GM12878 (cell line): ENCODE measurements around the gene CCR7. TPM values are rescaled to one million over a fixed set of nuclear protein-coding genes. Genes with fewer than 3 reads are reported as not detected.

ENCODE experiments used
- ATF2 ChIP-seq: IDR thresholded peaks from 2 replicates; pipeline ENCODE4 v1.6.1; 2012; ENCODE audit warnings: low read length, inconsistent platforms
- CREM ChIP-seq: IDR thresholded peaks from 2 replicates; pipeline ENCODE4 v1.6.1; 2014; ENCODE audit warnings: antibody characterized with exemption, low read depth
- FOXM1 ChIP-seq: IDR thresholded peaks from 2 replicates; pipeline ENCODE4 v1.6.1; 2012; ENCODE audit warnings: low read depth, mild to moderate bottlenecking, inconsistent platforms, low read length, moderate library complexity
- HCFC1 ChIP-seq: fragments of 150-350 bp; IDR thresholded peaks from 2 replicates; pipeline ENCODE4 v1.6.1; 2014; ENCODE audit warnings: low read length
- KAT2A ChIP-seq: conservative IDR thresholded peaks from 2 replicates; pipeline ENCODE4 v1.6.1; 2011; ENCODE audit warnings: low read depth, low read length; ENCODE audit not compliant: control insufficient read depth
- MAX ChIP-seq: IDR thresholded peaks from 2 replicates; pipeline ENCODE4 v1.6.1; 2012; ENCODE audit warnings: low read depth, low read length, improper control_type of control experiment
- PML ChIP-seq: IDR thresholded peaks from 2 replicates; pipeline ENCODE4 v1.6.1; 2012; ENCODE audit warnings: low read length, inconsistent platforms
- POLR2A ChIP-seq: IDR thresholded peaks from 2 replicates; pipeline ENCODE4 v1.6.1; 2011; ENCODE audit warnings: low read depth, mild to moderate bottlenecking, low read length
- RB1 ChIP-seq: fragments of 450-650 bp; formaldehyde crosslinking; IDR thresholded peaks from 2 replicates; pipeline ENCODE4 v1.6.1; 2017; ENCODE audit warnings: mild to moderate bottlenecking, borderline replicate concordance
- ZNF217 ChIP-seq: fragments of 450-650 bp; IDR thresholded peaks from 2 replicates; pipeline ENCODE4 v1.6.1; 2017; ENCODE audit warnings: antibody characterized with exemption, mild to moderate bottlenecking
- polyA plus RNA-seq, 11 experiments: library from polyadenylated mRNA; depleted of rRNA in 4 of 11; unstranded in 6 of 11; stranded (reverse) in 5 of 11; fragments of >200 nt; fragmentation: Nextera tagmentation in 4 of 11; fragmentation: Illumina TruSeq in 1 of 11; extraction: Ambion mirVana in 4 of 11; extraction: Trizol in 1 of 11; gene quantifications; 1 replicate in 1 of 11; 2 replicates in 10 of 11; pipeline versions ENCODE4 v1.2.1 to v1.2.3, GENCODE V29; 2011 to 2016; ENCODE audit warnings: inconsistent platforms in 2 of 11, missing spikeins in 2 of 11, low read depth in 1 of 11
- total RNA-seq, 4 experiments: library from RNA; depleted of rRNA in 3 of 4; stranded (reverse); fragments of >200 nt in 3 of 4; fragmentation: Illumina TruSeq in 1 of 4; extraction: Trizol in 1 of 4; gene quantifications; 2 replicates each; pipeline versions ENCODE4 v1.2.1 to v1.2.3, GENCODE V29; 2013 to 2021
- TF ChIP-seq, protein P1 (sequence below): fragments of 450-650 bp; IDR thresholded peaks from 2 replicates; pipeline ENCODE4 v1.6.1; 2017; ENCODE audit warnings: low read depth, mild to moderate bottlenecking, moderate library complexity
- TF ChIP-seq, protein P2 (sequence below): fragments of 450-650 bp; conservative IDR thresholded peaks from 2 replicates; pipeline ENCODE4 v1.6.1; 2017; ENCODE audit warnings: mild to moderate bottlenecking, moderate library complexity
- TF ChIP-seq, protein P3 (sequence below): fragments of 450-650 bp; formaldehyde crosslinking; IDR thresholded peaks from 2 replicates; pipeline ENCODE4 v1.4.0; 2020; ENCODE audit warnings: mild to moderate bottlenecking, moderate library complexity
- TF ChIP-seq, protein P4 (sequence below): fragments of 450-650 bp; IDR thresholded peaks from 2 replicates; pipeline ENCODE4 v1.6.1; 2016; ENCODE audit warnings: mild to moderate bottlenecking, moderate library complexity, borderline replicate concordance

CCR7 gene
- total and polyA plus RNA-seq, 10 of the 15 experiments (the other 5 are each of a cell fraction or from before 2014, with no cell fraction given), result 131 to 1,171 (median 260) TPM

DNA sequence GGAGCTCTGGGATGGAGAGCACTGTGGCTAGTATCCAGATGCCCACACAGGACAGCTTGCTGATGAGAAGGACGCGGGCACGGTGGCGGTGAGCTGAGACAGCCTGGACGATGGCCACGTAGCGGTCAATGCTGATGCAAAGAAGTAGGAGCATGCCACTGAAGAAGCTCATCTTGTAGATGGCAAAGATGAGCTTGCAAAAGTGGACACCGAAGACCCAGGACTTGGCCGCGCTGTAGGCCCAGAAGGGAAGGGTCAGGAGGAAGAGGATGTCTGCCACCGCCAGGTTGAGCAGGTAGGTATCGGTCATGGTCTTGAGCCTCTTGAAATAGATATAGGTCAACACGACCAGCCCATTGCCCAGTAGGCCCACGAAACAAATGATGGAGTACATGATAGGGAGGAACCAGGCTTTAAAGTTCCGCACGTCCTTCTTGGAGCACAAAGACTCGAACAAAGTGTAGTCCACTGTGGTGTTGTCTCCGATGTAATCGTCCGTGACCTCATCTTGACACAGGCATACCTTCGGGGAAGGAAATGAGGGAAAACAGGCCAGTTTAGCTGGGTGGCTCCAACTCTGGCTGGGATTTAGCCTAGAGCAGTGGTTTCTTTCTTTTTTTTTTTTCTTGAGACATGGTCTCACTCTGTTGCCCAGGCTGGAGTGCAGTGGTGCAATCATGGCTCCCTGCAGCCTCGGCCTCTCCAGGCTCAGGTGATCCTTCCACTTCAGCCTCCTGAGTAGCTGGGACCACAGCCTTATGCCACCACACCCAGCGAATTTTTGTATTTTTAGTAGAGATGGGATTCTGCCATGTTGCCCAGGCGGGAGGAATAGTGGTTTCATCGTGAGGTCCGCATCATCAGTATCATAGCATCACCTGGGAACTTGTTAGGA lies 9.7 kb downstream of the CCR7 start (continued):
- TF ChIP-seq, protein P1, sequence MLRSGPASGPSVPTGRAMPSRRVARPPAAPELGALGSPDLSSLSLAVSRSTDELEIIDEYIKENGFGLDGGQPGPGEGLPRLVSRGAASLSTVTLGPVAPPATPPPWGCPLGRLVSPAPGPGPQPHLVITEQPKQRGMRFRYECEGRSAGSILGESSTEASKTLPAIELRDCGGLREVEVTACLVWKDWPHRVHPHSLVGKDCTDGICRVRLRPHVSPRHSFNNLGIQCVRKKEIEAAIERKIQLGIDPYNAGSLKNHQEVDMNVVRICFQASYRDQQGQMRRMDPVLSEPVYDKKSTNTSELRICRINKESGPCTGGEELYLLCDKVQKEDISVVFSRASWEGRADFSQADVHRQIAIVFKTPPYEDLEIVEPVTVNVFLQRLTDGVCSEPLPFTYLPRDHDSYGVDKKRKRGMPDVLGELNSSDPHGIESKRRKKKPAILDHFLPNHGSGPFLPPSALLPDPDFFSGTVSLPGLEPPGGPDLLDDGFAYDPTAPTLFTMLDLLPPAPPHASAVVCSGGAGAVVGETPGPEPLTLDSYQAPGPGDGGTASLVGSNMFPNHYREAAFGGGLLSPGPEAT, result peak; percentile 59; the same call in 1 of the 2 replicates
- TF ChIP-seq CREM (no peak), FOXM1 (no peak), ATF2 (no peak), ZNF217 (no peak), POLR2A (peak; percentile 39; the same call in 1 of the 2 replicates), RB1 (no peak), KAT2A (no peak), PML (0 out of 2 replicates have a peak, but pooled peaks have one; percentile 43), MAX (no peak), HCFC1 (no peak)
- TF ChIP-seq, protein P2, sequence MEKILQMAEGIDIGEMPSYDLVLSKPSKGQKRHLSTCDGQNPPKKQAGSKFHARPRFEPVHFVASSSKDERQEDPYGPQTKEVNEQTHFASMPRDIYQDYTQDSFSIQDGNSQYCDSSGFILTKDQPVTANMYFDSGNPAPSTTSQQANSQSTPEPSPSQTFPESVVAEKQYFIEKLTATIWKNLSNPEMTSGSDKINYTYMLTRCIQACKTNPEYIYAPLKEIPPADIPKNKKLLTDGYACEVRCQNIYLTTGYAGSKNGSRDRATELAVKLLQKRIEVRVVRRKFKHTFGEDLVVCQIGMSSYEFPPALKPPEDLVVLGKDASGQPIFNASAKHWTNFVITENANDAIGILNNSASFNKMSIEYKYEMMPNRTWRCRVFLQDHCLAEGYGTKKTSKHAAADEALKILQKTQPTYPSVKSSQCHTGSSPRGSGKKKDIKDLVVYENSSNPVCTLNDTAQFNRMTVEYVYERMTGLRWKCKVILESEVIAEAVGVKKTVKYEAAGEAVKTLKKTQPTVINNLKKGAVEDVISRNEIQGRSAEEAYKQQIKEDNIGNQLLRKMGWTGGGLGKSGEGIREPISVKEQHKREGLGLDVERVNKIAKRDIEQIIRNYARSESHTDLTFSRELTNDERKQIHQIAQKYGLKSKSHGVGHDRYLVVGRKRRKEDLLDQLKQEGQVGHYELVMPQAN, result no peak
- TF ChIP-seq, protein P3, sequence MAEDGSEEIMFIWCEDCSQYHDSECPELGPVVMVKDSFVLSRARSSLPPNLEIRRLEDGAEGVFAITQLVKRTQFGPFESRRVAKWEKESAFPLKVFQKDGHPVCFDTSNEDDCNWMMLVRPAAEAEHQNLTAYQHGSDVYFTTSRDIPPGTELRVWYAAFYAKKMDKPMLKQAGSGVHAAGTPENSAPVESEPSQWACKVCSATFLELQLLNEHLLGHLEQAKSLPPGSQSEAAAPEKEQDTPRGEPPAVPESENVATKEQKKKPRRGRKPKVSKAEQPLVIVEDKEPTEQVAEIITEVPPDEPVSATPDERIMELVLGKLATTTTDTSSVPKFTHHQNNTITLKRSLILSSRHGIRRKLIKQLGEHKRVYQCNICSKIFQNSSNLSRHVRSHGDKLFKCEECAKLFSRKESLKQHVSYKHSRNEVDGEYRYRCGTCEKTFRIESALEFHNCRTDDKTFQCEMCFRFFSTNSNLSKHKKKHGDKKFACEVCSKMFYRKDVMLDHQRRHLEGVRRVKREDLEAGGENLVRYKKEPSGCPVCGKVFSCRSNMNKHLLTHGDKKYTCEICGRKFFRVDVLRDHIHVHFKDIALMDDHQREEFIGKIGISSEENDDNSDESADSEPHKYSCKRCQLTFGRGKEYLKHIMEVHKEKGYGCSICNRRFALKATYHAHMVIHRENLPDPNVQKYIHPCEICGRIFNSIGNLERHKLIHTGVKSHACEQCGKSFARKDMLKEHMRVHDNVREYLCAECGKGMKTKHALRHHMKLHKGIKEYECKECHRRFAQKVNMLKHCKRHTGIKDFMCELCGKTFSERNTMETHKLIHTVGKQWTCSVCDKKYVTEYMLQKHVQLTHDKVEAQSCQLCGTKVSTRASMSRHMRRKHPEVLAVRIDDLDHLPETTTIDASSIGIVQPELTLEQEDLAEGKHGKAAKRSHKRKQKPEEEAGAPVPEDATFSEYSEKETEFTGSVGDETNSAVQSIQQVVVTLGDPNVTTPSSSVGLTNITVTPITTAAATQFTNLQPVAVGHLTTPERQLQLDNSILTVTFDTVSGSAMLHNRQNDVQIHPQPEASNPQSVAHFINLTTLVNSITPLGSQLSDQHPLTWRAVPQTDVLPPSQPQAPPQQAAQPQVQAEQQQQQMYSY (CRISPR knock-in tag), result no peak
- TF ChIP-seq, protein P4, sequence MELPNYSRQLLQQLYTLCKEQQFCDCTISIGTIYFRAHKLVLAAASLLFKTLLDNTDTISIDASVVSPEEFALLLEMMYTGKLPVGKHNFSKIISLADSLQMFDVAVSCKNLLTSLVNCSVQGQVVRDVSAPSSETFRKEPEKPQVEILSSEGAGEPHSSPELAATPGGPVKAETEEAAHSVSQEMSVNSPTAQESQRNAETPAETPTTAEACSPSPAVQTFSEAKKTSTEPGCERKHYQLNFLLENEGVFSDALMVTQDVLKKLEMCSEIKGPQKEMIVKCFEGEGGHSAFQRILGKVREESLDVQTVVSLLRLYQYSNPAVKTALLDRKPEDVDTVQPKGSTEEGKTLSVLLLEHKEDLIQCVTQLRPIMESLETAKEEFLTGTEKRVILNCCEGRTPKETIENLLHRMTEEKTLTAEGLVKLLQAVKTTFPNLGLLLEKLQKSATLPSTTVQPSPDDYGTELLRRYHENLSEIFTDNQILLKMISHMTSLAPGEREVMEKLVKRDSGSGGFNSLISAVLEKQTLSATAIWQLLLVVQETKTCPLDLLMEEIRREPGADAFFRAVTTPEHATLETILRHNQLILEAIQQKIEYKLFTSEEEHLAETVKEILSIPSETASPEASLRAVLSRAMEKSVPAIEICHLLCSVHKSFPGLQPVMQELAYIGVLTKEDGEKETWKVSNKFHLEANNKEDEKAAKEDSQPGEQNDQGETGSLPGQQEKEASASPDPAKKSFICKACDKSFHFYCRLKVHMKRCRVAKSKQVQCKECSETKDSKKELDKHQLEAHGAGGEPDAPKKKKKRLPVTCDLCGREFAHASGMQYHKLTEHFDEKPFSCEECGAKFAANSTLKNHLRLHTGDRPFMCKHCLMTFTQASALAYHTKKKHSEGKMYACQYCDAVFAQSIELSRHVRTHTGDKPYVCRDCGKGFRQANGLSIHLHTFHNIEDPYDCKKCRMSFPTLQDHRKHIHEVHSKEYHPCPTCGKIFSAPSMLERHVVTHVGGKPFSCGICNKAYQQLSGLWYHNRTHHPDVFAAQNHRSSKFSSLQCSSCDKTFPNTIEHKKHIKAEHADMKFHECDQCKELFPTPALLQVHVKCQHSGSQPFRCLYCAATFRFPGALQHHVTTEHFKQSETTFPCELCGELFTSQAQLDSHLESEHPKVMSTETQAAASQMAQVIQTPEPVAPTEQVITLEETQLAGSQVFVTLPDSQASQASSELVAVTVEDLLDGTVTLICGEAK, result no peak
